T-helper 2 cell (primary cell): Measurements from ENCODE around the gene POU4F2.

Source experiments
- DNase-seq, 5 experiments: peaks; one replicate each; pipeline versions ENCODE4 v3.0.0 to v3.0.0-alpha.2; 2012 to 2022
- total RNA-seq, 2 donors: gene quantifications; one replicate each; lab custom pipeline; 2026; lab: John Stamatoyannopoulos, UW

POU4F2 gene, protein sequence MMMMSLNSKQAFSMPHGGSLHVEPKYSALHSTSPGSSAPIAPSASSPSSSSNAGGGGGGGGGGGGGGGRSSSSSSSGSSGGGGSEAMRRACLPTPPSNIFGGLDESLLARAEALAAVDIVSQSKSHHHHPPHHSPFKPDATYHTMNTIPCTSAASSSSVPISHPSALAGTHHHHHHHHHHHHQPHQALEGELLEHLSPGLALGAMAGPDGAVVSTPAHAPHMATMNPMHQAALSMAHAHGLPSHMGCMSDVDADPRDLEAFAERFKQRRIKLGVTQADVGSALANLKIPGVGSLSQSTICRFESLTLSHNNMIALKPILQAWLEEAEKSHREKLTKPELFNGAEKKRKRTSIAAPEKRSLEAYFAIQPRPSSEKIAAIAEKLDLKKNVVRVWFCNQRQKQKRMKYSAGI
- total RNA-seq, result 0 reads per million in 2 donors

GRCh38 chr4:146638786-146639505, at the start of gene POU4F2:
POU4F2 (plus strand) TSS chr4:146638893; CDS start chr4:146639141, 248 bp downstream.
- peak in 1 of 5 experiments; percentile 41 for DNase-seq

- DNase-seq, result no peak
Observed at GRCh38 chr4:146590801-146591200, 47.9 kb upstream of the POU4F2 start.

DNA sequence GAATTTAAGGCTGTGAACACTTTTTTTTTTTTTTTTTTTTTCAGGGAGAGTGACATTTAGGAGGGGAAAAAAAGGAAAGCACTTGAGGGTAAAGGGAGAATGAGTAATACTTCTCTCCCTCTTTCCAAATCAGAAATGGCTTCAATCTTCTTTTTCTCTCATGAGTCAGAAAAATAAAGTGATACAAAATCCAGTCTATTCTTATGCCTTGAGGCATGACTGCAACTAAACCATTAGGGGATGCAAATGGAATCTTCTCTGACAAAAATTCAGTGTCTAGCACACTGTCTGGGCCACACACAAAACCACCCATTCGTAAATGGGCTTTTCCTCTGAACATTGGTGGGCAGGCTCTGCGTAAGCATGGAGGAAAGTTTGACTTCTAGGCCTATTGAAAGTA, 46.7 kb upstream of the POU4F2 start:
- no peak for DNase-seq

DNA sequence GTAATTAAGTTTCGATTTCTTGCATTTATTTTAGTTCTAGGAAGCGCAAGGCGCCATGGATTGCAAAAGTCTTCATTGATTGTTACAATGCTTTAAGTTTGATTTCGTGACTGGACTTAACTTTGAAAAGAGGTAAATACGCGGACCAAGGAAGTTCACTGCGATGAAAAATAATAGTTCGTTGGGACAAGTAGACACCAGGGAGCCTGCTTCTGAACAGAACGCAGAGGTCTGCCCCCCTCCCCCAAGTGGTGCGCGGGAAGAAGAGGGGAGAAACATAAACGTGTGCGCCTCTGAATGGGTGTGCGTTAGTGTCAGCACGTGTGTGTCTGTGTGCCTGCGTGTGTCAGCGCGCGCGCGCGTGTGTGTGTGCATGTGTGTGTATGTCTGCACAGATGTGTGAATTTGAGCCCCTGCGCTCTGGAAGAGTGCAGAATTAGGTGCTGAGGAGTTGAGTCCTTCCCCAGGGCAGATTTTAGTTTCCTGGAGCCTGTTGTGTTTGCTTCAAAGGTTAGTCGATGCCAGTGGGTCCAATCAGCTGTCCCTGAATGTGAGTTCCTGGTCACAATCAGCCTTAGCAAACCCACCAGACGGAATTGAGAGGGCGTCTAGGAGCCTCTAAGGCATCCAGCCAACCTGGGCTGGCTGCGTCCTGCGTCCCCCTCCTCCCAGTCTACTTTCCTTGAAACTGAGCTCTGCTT, 5.8 kb upstream of the POU4F2 start:
- no peak for DNase-seq

- DNase-seq, result no peak
Observed at GRCh38 chr4:146633471-146633800, 5.3 kb upstream of the POU4F2 start.

DNA sequence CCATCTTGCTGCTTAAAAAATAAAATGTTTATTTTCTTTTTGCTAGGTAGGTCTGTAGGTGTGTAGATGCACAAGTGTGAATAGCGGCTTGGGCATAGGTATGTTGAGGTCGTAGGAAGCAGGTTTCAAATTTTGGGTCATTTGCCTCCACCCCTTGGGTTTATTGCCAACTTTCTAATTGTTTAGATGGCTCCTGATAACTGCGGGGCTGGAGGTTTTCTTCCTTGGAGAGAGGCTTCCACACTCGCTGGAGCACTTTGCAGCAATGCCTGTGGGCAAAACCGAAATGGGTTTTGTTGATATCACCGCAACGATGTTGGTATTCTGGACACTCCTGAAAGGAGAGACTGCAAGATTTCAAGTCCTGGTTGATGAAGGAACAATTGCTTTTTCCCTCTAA, 3.9 kb upstream of the POU4F2 start:
- DNase-seq, result no peak

GRCh38 chr4:146637621-146638332, 916 bp upstream of the POU4F2 start:
- no peak for DNase-seq

- no peak for DNase-seq
Observed at GRCh38 chr4:146638333-146638785, 334 bp upstream of the POU4F2 start.

DNA sequence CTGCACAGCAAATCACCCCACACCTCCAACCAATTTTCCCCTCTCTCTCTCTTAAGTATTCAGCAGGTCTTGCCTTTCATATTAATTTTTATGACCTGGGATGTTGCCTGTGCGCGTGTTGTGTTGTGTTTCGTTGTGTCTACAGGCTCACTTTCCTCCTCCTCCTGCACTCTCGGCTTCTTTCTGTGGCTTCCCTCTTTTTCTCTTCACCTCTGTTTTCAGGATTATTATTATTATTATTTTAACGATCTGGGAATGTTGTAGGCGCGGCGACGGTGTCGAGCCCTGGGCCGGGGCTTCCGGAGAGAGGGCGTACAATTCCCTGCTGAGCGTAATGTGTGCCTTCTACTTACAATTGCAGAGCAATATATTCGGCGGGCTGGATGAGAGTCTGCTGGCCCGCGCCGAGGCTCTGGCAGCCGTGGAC, 826 bp downstream of the POU4F2 start:
- no peak for DNase-seq

GRCh38 chr4:146640021-146640464, 1.4 kb downstream of the POU4F2 start:
- DNase-seq, result no peak

- DNase-seq, result peak in 1 of 5 experiments; percentile 4
Observed at GRCh38 chr4:146640465-146641061, 1.9 kb downstream of the POU4F2 start.

DNA sequence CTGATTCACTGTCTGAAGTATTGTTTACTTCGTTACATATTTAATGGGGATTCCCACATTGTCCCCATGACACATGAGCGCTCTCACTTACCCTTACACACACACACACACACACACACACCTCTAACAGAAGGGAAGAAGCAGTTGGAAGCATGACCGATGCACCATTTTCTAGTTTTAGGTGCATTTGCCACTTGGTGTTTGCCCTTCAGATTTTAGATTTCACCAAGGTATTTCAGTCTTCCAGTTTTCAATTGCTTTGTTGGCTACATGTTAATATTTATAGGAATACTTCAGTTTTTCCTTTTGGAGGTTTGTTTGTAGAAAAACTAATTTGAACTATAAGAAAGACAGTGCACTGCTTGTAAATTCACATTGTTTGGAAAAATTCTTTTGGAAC, 3.1 kb downstream of the POU4F2 start:
- DNase-seq, result no peak

- DNase-seq, result peak in 1 of 5 experiments; percentile 16
Observed at GRCh38 chr4:146643812-146644401, 5.2 kb downstream of the POU4F2 start.

DNA sequence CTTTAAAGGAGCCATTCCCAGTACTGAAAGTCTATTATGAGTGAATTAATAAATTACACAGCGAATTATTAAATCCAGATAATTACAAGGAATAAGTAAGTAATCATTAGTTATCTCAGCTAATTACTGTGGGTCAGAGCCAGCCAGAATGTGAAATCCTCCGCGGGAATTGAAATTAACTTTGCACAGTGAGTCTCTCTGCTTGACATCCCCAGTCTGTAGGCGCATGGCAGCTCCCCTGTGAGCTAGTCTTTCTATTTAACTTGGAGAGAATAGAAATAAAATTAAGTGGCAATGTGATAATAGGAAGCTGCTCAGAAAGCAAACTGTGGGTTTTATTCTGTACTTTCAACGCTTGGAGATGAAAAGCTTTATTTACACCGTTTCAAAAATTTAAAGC, 7.2 kb downstream of the POU4F2 start:
- no peak for DNase-seq

DNA sequence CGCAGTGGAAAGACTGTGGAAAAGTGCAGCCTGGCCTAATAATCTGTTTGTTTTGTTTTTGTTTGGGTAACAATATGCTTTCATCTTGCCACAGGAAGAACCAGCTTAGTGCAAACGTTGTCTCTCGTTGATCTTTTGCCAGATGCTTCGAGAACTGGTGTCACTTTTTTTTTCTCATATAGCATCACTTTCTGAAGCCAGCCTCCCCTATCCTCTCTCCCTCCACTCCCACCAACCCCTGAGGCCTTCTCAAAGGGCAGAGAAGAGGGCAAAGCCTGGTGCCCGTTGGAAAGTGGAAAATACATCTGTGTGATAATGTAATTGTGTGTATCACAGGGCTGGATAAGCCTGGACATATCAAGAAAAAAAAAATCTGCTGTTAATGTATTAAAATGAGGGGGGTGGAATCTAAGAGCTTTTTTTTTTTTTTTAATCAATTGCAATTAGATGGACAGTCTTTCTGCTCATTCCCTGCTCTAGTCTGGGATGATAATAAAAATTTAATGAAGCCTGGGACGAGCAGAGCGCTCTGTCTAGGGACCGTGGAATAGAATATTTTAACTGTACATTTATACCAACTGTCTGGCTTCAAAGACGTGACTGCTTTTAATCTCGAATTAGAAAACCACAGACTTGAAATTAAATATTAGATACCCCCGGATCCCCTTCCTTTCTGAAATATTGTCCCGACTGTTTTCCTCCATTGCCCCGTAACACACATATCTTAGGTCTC, 8.1 kb downstream of the POU4F2 start:
- no peak for DNase-seq

GRCh38 chr4:146647615-146648460, 9.1 kb downstream of the POU4F2 start:
- no peak for DNase-seq

DNA sequence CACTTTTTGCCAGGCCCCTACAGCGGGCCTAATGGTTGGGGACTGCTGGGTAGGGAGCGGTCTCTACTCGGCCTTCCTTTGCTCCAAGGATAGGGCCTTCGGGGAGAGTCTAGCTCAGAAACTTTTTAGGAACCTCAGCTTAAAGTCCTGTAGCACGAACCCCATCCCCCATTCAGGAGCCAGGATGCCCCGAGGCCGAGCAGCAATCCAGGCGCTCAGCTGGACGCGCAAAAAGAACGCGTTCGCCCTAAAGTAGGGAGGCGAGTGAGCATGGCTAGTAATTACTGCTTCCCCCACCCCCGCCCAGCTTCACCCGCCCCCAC, 9.7 kb downstream of the POU4F2 start:
- DNase-seq, result no peak

DNA sequence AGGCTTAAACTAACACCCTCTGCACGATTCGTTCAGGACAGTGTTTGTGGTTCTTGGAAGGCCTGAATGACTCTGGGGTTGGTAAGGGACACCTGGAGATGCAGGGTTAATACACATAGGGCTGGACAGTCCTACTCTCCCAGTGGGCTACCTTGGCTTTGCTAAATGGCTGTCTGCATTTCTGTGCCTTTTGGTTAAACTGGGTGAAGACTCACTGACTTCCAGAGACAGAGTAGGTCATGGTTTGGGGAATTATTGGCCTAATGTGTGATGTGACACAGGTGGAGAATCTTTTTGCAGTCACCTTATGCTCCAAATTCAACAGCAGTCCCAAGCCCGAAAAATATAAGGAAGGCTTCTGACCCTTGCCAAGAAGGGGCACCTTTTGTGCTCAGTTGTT, 10.5 kb downstream of the POU4F2 start:
- DNase-seq, result no peak

- DNase-seq, result no peak
Observed at GRCh38 chr4:146650034-146650433, 11.3 kb downstream of the POU4F2 start.
